Breast epithelium (tissue), 4 donors: ENCODE measurements around the gene NGRN. TPM values are rescaled to one million over a fixed set of nuclear protein-coding genes. Genes with fewer than 3 reads are reported as not detected.

Experiments used
- DNase-seq, 2 donors: peaks; one replicate each; pipeline ENCODE4 v3.0.0-alpha.2; 2019; ENCODE audit warnings: low spot score in 2 of 2
- H3K27ac ChIP-seq, 2 donors: fragments of 200-600 bp; sonication (generic) in 1 of 2; one replicate each; pipeline ENCODE4 v1.5.1; 2016 to 2019; ENCODE audit warnings: mild to moderate bottlenecking in 1 of 2
- H3K27me3 ChIP-seq, 2 donors: fragments of 200-600 bp; sonication (generic) in 1 of 2; one replicate each; pipeline versions ENCODE4 v1.5.1 to v1.6.0; 2017 to 2019; ENCODE audit warnings: control low read depth in 1 of 2, mild to moderate bottlenecking in 1 of 2
- H3K36me3 ChIP-seq: fragments of 200-600 bp; one replicate; pipeline ENCODE4 v1.5.1; 2019
- H3K4me1 ChIP-seq, 2 donors: fragments of 200-600 bp; sonication (generic); one replicate each; pipeline ENCODE4 v1.5.1; 2016 to 2019; ENCODE audit warnings: control low read depth in 1 of 2
- H3K4me3 ChIP-seq, 3 donors: fragments of 200-600 bp; sonication (generic); 1 replicate in 2 of 3; 2 replicates in 1 of 3; pipeline ENCODE4 v1.5.1; 2016 to 2019; ENCODE audit warnings: mild to moderate bottlenecking in 3 of 3, moderate library complexity in 2 of 3
- H3K9me3 ChIP-seq, 2 donors: fragments of 200-600 bp; sonication (generic) in 1 of 2; one replicate each; pipeline ENCODE4 v1.5.1; 2016 to 2019; ENCODE audit warnings: control low read depth in 1 of 2
- POLR2A ChIP-seq: fragments of 450-650 bp; IDR thresholded peaks from one replicate; pipeline ENCODE4 v1.6.1; 2016; ENCODE audit warnings: antibody characterized with exemption, mild to moderate bottlenecking, moderate library complexity
- POLR2AphosphoS5 ChIP-seq, 3 donors: sonication (generic); formaldehyde crosslinking; IDR thresholded peaks; one replicate each; pipeline ENCODE4 v1.6.1; 2017; ENCODE audit warnings: antibody characterized with exemption in 3 of 3
- intact Hi-C: fragments of 100-400 bp; cut with DNase I; formaldehyde crosslinking; loops from one replicate; pipeline ENCODE4 v1.15.1; 2023; ENCODE audit warnings: low total_unique reads
- total RNA-seq, 3 donors: library from RNA; depleted of rRNA; stranded (reverse); fragments of >200 nt; gene quantifications; one replicate each; pipeline ENCODE4 v1.1.0, GENCODE V29; 2016
- TF ChIP-seq, protein P1 (sequence below), 3 donors: fragments of 450-650 bp; IDR thresholded peaks; one replicate each; pipeline ENCODE4 v1.5.1; 2016 to 2017; ENCODE audit warnings: antibody characterized with exemption in 3 of 3, mild to moderate bottlenecking in 3 of 3, moderate library complexity in 3 of 3

Gene NGRN
- total RNA-seq, 3 donors from 2014 or later = 67.7 to 99.1 (median 87.2) TPM

DNA sequence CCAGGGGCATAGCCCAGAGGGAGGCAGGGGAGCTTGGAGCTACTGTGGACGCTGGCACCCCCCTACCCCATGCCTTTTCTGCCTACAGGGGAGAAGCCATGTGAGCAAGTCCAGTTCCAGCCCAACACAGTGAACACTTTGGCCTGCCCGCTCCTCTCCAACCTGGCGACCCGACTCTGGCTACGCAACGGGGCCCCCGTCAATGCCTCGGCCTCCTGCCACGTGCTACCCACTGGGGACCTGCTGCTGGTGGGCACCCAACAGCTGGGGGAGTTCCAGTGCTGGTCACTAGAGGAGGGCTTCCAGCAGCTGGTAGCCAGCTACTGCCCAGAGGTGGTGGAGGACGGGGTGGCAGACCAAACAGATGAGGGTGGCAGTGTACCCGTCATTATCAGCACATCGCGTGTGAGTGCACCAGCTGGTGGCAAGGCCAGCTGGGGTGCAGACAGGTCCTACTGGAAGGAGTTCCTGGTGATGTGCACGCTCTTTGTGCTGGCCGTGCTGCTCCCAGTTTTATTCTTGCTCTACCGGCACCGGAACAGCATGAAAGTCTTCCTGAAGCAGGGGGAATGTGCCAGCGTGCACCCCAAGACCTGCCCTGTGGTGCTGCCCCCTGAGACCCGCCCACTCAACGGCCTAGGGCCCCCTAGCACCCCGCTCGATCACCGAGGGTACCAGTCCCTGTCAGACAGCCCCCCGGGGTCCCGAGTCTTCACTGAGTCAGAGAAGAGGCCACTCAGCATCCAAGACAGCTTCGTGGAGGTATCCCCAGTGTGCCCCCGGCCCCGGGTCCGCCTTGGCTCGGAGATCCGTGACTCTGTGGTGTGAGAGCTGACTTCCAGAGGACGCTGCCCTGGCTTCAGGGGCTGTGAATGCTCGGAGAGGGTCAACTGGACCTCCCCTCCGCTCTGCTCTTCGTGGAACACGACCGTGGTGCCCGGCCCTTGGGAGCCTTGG is 37.4 kb upstream of the NGRN start:
- Histone ChIP-seq H3K4me3 (no peak overlapping the region), H3K27ac (no peak overlapping the region), H3K4me1 (no peaks in the 10 kb centered on the region), H3K9me3 (no peaks in the 10 kb centered on the region), H3K27me3 (no peaks in the 10 kb centered on the region), H3K36me3 (no peaks in the 10 kb centered on the region)
- intact Hi-C loops = no loop called here
- TF ChIP-seq, protein P1, sequence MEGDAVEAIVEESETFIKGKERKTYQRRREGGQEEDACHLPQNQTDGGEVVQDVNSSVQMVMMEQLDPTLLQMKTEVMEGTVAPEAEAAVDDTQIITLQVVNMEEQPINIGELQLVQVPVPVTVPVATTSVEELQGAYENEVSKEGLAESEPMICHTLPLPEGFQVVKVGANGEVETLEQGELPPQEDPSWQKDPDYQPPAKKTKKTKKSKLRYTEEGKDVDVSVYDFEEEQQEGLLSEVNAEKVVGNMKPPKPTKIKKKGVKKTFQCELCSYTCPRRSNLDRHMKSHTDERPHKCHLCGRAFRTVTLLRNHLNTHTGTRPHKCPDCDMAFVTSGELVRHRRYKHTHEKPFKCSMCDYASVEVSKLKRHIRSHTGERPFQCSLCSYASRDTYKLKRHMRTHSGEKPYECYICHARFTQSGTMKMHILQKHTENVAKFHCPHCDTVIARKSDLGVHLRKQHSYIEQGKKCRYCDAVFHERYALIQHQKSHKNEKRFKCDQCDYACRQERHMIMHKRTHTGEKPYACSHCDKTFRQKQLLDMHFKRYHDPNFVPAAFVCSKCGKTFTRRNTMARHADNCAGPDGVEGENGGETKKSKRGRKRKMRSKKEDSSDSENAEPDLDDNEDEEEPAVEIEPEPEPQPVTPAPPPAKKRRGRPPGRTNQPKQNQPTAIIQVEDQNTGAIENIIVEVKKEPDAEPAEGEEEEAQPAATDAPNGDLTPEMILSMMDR (IDR thresholded peaks at IDR 0.05) = no peak
- TF ChIP-seq POLR2A = no peak
- no peak for TF ChIP-seq POLR2AphosphoS5 (IDR thresholded peaks at IDR 0.05)
- no peak for DNase-seq

DNA sequence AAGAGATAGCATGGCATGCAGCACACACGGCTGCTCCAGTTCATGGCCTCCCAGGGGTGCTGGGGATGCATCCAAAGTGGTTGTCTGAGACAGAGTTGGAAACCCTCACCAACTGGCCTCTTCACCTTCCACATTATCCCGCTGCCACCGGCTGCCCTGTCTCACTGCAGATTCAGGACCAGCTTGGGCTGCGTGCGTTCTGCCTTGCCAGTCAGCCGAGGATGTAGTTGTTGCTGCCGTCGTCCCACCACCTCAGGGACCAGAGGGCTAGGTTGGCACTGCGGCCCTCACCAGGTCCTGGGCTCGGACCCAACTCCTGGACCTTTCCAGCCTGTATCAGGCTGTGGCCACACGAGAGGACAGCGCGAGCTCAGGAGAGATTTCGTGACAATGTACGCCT is 36.5 kb upstream of the NGRN start:
- DNase-seq = no peak
- no peaks in the 10 kb centered on the region for H3K9me3 ChIP-seq
- intact Hi-C loops = no loop called here
- no peaks in the 10 kb centered on the region for H3K27me3 ChIP-seq
- no peak for TF ChIP-seq POLR2A
- H3K27ac ChIP-seq = no peak overlapping the region
- no peaks in the 10 kb centered on the region for H3K4me1 ChIP-seq
- H3K36me3 ChIP-seq = no peaks in the 10 kb centered on the region
- no peak overlapping the region for H3K4me3 ChIP-seq

DNA sequence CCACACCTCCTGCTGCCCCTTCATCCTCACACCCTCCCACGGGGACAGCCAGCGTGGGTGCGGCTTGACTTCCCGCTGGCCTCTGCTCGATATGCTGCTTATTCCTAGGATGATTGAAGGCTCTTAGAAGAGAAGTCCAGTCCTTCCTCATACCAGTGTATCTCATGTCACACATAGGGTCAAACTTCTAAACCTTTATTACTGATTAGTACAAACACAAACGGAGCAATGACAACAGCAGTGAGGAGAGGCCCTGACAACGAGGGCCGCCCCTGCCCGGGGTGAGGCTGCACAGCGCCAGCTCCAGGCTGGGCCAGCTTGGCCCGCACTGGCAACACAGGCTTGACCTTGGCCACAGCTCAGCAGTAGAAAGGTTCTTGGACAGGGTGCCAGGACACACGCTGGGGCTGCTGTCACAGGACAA is 35.4 kb upstream of the NGRN start:
- Histone ChIP-seq H3K4me3 (no peak overlapping the region), H3K36me3 (no peaks in the 10 kb centered on the region), H3K9me3 (no peaks in the 10 kb centered on the region), H3K4me1 (peaks cover 0 to 6% of the 10 kb centered on the region in 2 donors), H3K27me3 (no peaks in the 10 kb centered on the region), H3K27ac (peak overlapping the region; percentile 55 to 65)
- intact Hi-C loops = no loop called here
- no peak for DNase-seq
- no peak for TF ChIP-seq POLR2AphosphoS5 (IDR thresholded peaks at IDR 0.05)
- TF ChIP-seq, protein P1 (IDR thresholded peaks at IDR 0.05) = no peak
- no peak for TF ChIP-seq POLR2A

DNA sequence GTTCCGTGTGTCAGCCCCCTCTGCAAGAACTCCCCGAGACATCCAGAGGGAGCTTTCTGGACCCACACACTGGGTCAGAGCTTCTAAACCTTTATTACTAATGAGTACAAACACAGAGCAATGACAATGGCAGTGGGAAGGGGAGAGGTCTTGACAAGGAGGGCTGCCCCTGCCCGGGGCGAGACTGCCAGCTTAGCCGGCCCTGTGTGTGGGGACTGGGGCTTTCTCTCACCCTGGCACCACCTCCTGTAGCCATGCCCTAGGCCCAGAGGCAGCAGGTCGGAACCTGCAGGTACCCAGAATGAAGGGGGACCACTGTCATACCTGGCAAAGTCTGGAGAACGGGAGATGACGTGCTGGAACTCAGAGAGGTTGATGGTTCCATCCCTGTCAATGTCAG is 34.9 kb upstream of the NGRN start:
- no peaks in the 10 kb centered on the region for H3K36me3 ChIP-seq
- intact Hi-C loops = no loop called here
- TF ChIP-seq, protein P1 (IDR thresholded peaks at IDR 0.05) = no peak
- TF ChIP-seq POLR2A (no peak), POLR2AphosphoS5 (IDR thresholded peaks at IDR 0.05) (no peak)
- DNase-seq = no peak
- peak overlapping the region; percentile 55 to 65 for H3K27ac ChIP-seq
- no peaks in the 10 kb centered on the region for H3K9me3 ChIP-seq
- H3K27me3 ChIP-seq = no peaks in the 10 kb centered on the region
- H3K4me1 ChIP-seq = peaks cover 0 to 6% of the 10 kb centered on the region in 2 donors
- no peak overlapping the region for H3K4me3 ChIP-seq

DNA sequence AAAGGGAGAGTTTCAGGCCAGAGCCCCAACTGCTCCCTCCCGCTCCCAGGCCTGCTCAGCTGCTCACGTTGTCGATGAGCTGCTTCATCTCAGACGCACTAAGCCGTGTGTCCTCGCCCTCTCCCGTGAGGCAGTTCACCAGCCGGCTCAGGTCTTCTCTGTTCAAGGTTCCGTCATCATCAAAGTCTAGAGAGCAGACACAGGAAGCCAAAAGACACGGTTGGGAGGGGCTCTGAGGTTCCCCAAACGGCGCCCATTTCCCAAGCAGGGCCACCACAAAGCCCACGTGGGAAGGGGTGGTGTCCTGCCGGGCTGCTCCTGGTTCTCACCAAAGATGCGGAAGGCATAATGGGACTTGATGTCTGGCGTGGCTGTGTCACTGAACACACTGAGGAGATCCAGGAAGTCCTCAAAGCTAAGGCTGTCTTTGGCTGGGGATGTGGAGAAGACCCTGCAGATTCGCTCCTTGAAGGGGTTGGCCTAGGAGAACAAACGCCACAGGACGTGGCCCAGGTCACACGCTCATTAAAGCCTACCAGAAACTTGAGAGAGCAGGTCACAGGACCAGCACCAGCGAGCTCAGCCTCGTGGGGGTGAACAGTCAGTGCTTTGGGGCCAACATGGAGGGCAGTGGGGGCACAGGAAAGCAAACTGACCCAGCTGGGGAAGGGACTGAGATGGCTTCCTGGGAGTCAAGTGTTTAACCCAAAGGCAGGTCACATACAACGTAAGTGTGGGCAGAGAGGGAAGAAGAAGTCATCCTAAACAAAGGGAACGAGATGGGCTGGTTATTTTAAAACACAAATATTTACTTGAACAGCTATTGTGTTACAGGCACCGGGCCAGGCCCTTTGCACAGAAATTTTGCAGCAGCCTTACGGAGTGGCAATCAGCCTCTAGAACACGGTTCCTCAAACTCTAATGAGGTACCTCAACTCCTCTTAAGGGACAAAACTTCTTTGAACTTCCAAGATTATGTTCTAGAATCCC is 34.1 kb upstream of the NGRN start:
- H3K4me1 ChIP-seq = peaks cover 0 to 6% of the 10 kb centered on the region in 2 donors
- H3K27ac ChIP-seq = peak overlapping the region; percentile 55 to 65
- H3K36me3 ChIP-seq = no peaks in the 10 kb centered on the region
- no peak overlapping the region for H3K4me3 ChIP-seq
- TF ChIP-seq, protein P1 (IDR thresholded peaks at IDR 0.05) = no peak
- no peak for TF ChIP-seq POLR2AphosphoS5 (IDR thresholded peaks at IDR 0.05)
- no peak for TF ChIP-seq POLR2A
- no peak for DNase-seq
- intact Hi-C loops = no loop called here
- no peaks in the 10 kb centered on the region for H3K27me3 ChIP-seq
- no peaks in the 10 kb centered on the region for H3K9me3 ChIP-seq
